SK-N-SH (cell line): ENCODE measurements around the gene ESYT1. TPM values are rescaled to one million over a fixed set of nuclear protein-coding genes. Genes with fewer than 3 reads are reported as not detected.

ENCODE experiments used
- CTCF ChIA-PET: fragments of 300-600, 350-600 bp; formaldehyde crosslinking; extraction: SDS; loops from one replicate; lab custom pipeline; 2021; lab: Yijun Ruan, JAX
- POLR2A ChIA-PET: fragments of 350-600 bp; sonication (Branson Sonifier 250); formaldehyde crosslinking; extraction: SDS; loops from one replicate; lab custom pipeline; 2020; ENCODE audit warnings: antibody characterized with exemption, inconsistent platforms; lab: Yijun Ruan, JAX
- DNase-seq: peaks from one replicate; pipeline ENCODE4 v3.0.0; 2012
- H2AFZ ChIP-seq: fragments of 200-600 bp; sonication (generic); 2 replicates; pipeline ENCODE4 v1.8.1; 2016; ENCODE audit warnings: antibody characterized with exemption, mild to moderate bottlenecking, low read depth
- H3F3A ChIP-seq: fragments of 200-600 bp; sonication (generic); replicated peaks from 2 replicates; pipeline ENCODE3; 2016; ENCODE audit warnings: antibody characterized with exemption, mild to moderate bottlenecking; ENCODE audit not compliant: insufficient read depth
- H3K27ac ChIP-seq, 2 experiments: fragments of 200-500 bp in 1 of 2; fragments of 200-600 bp in 1 of 2; sonication (Bioruptor generic) in 1 of 2; sonication (generic), shearing (Covaris generic) in 1 of 2; 2 replicates each; pipeline versions ENCODE4 v1.5.1 to v1.6.1; 2014 to 2016; ENCODE audit warnings: low read depth in 2 of 2, inconsistent platforms in 1 of 2, low read length in 1 of 2, mild to moderate bottlenecking in 1 of 2, mixed read lengths in 1 of 2
- H3K27me3 ChIP-seq: fragments of 200-600 bp; sonication (generic), shearing (Covaris generic); 2 replicates; pipeline ENCODE4 v1.6.1; 2016; ENCODE audit warnings: mixed run types; ENCODE audit not compliant: insufficient read depth
- H3K36me3 ChIP-seq, 2 experiments: fragments of 200-500 bp in 1 of 2; fragments of 200-600 bp in 1 of 2; sonication (Bioruptor generic) in 1 of 2; sonication (generic) in 1 of 2; replicated peaks in 1 of 2; 2 replicates each; pipeline versions ENCODE3 to v1.5.1; 2014 to 2016; ENCODE audit warnings: low read length in 1 of 2, mild to moderate bottlenecking in 1 of 2; ENCODE audit not compliant: insufficient read depth in 2 of 2, control insufficient read depth in 1 of 2
- H3K4me1 ChIP-seq, 2 experiments: fragments of 200-500 bp in 1 of 2; fragments of 200-600 bp in 1 of 2; sonication (Bioruptor generic) in 1 of 2; sonication (generic), shearing (Covaris generic) in 1 of 2; 2 replicates each; pipeline versions ENCODE4 v1.5.1 to v1.6.1; 2014 to 2016; ENCODE audit warnings: low read depth in 1 of 2, low read length in 1 of 2, mixed run types in 1 of 2; ENCODE audit not compliant: insufficient read depth in 2 of 2, control insufficient read depth in 1 of 2
- H3K4me2 ChIP-seq: fragments of 200-600 bp; sonication (generic), shearing (Covaris generic); 2 replicates; pipeline ENCODE4 v1.6.1; 2017; ENCODE audit warnings: mixed run types
- H3K4me3 ChIP-seq, 2 experiments: fragments of 200-500 bp in 1 of 2; fragments of 200-600 bp in 1 of 2; sonication (Bioruptor generic) in 1 of 2; sonication (generic), shearing (Covaris generic) in 1 of 2; 2 replicates each; pipeline versions ENCODE4 v1.5.1 to v1.8.1; 2014 to 2016; ENCODE audit warnings: low read depth in 2 of 2, inconsistent platforms in 1 of 2, low read length in 1 of 2, mild to moderate bottlenecking in 1 of 2, mixed read lengths in 1 of 2, moderate library complexity in 1 of 2
- H3K79me2 ChIP-seq: fragments of 200-600 bp; sonication (generic); 2 replicates; pipeline ENCODE4 v1.8.1; 2017; ENCODE audit warnings: mild to moderate bottlenecking; ENCODE audit not compliant: insufficient read depth
- H3K9ac ChIP-seq: fragments of 200-600 bp; sonication (generic); 2 replicates; pipeline ENCODE4 v1.6.1; 2017; ENCODE audit warnings: mixed run types
- H3K9me2 ChIP-seq: fragments of 200-600 bp; sonication (generic); 2 replicates; pipeline ENCODE4 v1.6.1; 2017; ENCODE audit warnings: mixed run types
- H3K9me3 ChIP-seq: fragments of 200-600 bp; sonication (generic); 2 replicates; pipeline ENCODE4 v1.6.1; 2017; ENCODE audit warnings: mixed run types, mild to moderate bottlenecking, moderate library complexity
- H4K20me1 ChIP-seq: fragments of 200-600 bp; sonication (generic); 2 replicates; pipeline ENCODE4 v1.6.1; 2017; ENCODE audit warnings: mild to moderate bottlenecking, mixed run types; ENCODE audit not compliant: insufficient read depth
- ELF1 ChIP-seq: IDR thresholded peaks from 2 replicates; pipeline ENCODE4 v1.4.0; 2012
- EP300 ChIP-seq, 2 experiments: IDR thresholded peaks; 2 replicates each; pipeline versions ENCODE4 v1.4.0 to v1.6.1; 2012; ENCODE audit warnings: borderline replicate concordance in 1 of 2, low read depth in 1 of 2, low read length in 1 of 2
- GABPA ChIP-seq: IDR thresholded peaks from 2 replicates; pipeline ENCODE4 v1.4.0; 2012; ENCODE audit warnings: low read depth, mild to moderate bottlenecking
- GATA2 ChIP-seq: sonication (generic); formaldehyde crosslinking; IDR thresholded peaks from 2 replicates; pipeline ENCODE4 v1.5.0; 2020; ENCODE audit warnings: mild to moderate bottlenecking, missing genetic modification reagents
- MEF2A ChIP-seq: IDR thresholded peaks from 2 replicates; pipeline ENCODE4 v1.4.0; 2012; ENCODE audit warnings: low read depth, borderline replicate concordance
- MXI1 ChIP-seq: IDR thresholded peaks from 2 replicates; pipeline ENCODE4 v1.6.1; 2012; ENCODE audit warnings: mild to moderate bottlenecking, low read depth, low read length, improper control_type of control experiment
- RXRA ChIP-seq: IDR thresholded peaks from 2 replicates; pipeline ENCODE4 v1.4.0; 2012; ENCODE audit warnings: low read depth, mild to moderate bottlenecking, borderline replicate concordance
- TCF12 ChIP-seq: IDR thresholded peaks from 2 replicates; pipeline ENCODE4 v1.4.0; 2012
- YY1 ChIP-seq: IDR thresholded peaks from 2 replicates; pipeline ENCODE4 v1.4.0; 2012; ENCODE audit warnings: low read depth, mild to moderate bottlenecking
- WGBS: methylation state at CpG from one replicate; pipeline ENCODE4 v1.1.6; 2017; ENCODE audit warnings: low lambda C conversion rate; 5-methylcytosine and 5-hydroxymethylcytosine counted together
- polyA plus RNA-seq, 3 experiments: library from polyadenylated mRNA; depleted of rRNA; stranded (reverse); fragments of >200 nt; gene quantifications; 2 replicates each; pipeline ENCODE4 v1.2.3, GENCODE V29; 2012
- TF ChIP-seq, protein P1 (sequence below): IDR thresholded peaks from 2 replicates; pipeline ENCODE4 v1.4.0; 2012; ENCODE audit warnings: low read depth, borderline replicate concordance
- TF ChIP-seq, protein P2 (sequence below): fragments of 200-600 bp; sonication (generic); IDR thresholded peaks from 2 replicates; pipeline ENCODE4 v1.6.1; 2017; ENCODE audit warnings: antibody characterized with exemption, mild to moderate bottlenecking, moderate library complexity

Gene ESYT1
- polyA plus RNA-seq, 1 of the 3 experiments (the other 2 are of a cell fraction), result 132 TPM

DNA sequence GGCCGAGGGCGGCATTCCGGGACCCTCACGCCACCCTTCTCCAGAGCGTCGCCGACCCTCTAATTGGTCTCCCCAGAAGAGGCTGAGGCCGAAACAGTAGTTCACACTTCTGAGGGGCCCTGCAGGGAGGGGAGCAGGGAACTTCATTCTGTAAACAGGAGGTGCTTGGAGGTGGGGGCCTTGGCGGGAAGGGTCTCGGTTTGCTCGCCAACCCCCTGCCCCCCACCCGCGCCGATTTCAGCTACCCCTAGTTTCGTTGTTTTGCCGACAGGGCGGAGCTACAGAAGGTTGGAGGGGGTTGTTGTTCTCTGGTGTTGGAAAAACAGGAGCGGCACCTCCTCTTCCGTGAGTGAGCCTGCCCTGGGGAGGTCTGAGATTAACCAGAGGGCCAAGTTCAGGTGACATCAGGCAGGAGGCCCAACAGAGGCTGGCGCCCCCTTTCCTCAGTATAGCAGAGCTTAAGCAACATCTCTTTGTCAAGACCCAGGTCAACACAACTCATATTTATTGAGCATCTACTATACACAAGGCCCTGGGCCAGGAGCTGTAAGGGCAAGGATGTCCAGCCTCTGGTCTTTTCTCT is 47.4 kb upstream of the ESYT1 start:
- no peaks in the 10 kb centered on the region for H4K20me1 ChIP-seq
- no peaks in the 10 kb centered on the region for H3K27me3 ChIP-seq
- POLR2A ChIA-PET, result interaction anchor here (3.2 kb wide), 1 partner anchor 24 kb away, joined by 15 read pairs; the partner anchor contains the start of gene PA2G4
- CTCF ChIA-PET, result interaction anchor here (0.8 to 3.4 kb wide), 11 partner anchors 9 to 442 kb away, joined by 3 to 13 read pairs (median 4); partner anchors contain the start of genes PA2G4, SMARCC2 and ZC3H10
- no peaks in the 10 kb centered on the region for H3K9me3 ChIP-seq
- no peaks in the 10 kb centered on the region for H3K79me2 ChIP-seq
- no peak for TF ChIP-seq TCF12
- no peak for TF ChIP-seq RXRA
- TF ChIP-seq ELF1, result no peak
- no peak for TF ChIP-seq EP300 (IDR thresholded peaks at IDR 0.05; ENCODE audit: borderline replicate concordance in 1 of 2, low read depth in 1 of 2, low read length in 1 of 2)
- TF ChIP-seq, protein P1, sequence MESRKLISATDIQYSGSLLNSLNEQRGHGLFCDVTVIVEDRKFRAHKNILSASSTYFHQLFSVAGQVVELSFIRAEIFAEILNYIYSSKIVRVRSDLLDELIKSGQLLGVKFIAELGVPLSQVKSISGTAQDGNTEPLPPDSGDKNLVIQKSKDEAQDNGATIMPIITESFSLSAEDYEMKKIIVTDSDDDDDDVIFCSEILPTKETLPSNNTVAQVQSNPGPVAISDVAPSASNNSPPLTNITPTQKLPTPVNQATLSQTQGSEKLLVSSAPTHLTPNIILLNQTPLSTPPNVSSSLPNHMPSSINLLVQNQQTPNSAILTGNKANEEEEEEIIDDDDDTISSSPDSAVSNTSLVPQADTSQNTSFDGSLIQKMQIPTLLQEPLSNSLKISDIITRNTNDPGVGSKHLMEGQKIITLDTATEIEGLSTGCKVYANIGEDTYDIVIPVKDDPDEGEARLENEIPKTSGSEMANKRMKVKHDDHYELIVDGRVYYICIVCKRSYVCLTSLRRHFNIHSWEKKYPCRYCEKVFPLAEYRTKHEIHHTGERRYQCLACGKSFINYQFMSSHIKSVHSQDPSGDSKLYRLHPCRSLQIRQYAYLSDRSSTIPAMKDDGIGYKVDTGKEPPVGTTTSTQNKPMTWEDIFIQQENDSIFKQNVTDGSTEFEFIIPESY, result no peak
- no peak for TF ChIP-seq YY1
- TF ChIP-seq GATA2 (CRISPR knock-in tag), result no peak
- no peak for TF ChIP-seq MXI1
- TF ChIP-seq MEF2A, result no peak
- no peak for TF ChIP-seq GABPA
- peaks cover 0 to 6% of the 10 kb centered on the region in 2 experiments; a peak in 1 of 4 replicates for H3K4me1 ChIP-seq
- no peak overlapping the region for H3K9ac ChIP-seq
- H3K9me2 ChIP-seq, result no peaks in the 10 kb centered on the region
- peak overlapping the region; percentile 53 to 71; a peak in 2 of 4 replicates for H3K4me3 ChIP-seq
- H3K4me2 ChIP-seq, result peak overlapping the region; percentile 97
- H3K36me3 ChIP-seq, result no peaks in the 10 kb centered on the region
- H3K27ac ChIP-seq, result no peak overlapping the region
- peaks cover 12% of the 10 kb centered on the region for H3F3A ChIP-seq
- peak overlapping the region; percentile 94; the same call in 1 of the 2 replicates for H2AFZ ChIP-seq
- no peak for DNase-seq
- WGBS, result 72% methylated on average over 11 of the region's 20 CpGs

DNA sequence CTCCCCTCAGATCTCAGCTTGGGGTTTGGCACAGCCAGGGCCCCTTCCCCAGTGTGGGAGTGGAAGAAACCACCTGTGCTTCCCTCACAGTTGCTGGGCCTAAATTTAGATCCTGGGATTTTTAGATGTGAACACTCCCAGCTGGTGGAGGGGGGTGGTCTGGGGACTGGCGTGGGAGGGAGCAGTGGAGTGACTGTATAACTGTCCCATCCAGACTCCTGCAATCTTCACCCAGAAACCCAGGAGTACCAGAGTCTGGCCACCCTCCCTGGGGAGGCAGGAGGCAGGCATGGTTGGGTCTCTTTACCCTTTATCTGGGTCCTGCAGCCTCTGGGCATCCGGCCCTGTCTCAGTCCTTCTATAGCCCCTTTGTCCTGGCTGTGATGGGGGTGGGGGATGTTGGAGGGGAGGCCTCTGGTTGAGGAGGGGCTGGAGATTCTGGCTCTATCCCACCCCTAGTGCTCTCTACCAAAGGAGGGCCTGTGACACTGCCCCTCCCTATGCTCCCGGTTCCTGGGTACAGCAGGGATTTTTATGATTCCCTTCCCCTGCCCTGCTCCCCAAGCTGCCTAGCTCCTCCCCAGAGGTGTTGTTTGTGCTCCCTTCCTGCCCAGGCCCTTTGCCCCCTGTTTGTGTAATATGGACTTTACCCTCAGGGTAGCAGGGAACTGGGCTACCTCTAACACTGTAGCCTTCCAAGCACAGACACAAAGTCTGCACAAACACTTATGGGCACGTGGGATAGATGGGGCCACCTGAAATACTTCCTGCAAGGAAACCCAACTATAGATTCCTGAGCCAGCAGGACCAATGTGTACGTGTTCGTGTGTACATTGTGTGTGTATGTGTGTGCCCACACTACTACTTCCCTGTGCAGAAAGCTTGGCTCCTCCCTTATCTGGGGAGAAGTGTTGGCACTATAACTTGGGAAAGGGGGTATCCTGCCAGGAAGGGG is 46.4 kb upstream of the ESYT1 start:
- H3K9ac ChIP-seq, result no peak overlapping the region
- H3K9me3 ChIP-seq, result no peaks in the 10 kb centered on the region
- no peaks in the 10 kb centered on the region for H3K27me3 ChIP-seq
- DNase-seq, result no peak
- no peaks in the 10 kb centered on the region for H3K79me2 ChIP-seq
- peaks cover 12% of the 10 kb centered on the region for H3F3A ChIP-seq
- CTCF ChIA-PET, result interaction anchor here (0.6 to 3.4 kb wide), 8 partner anchors 8 to 142 kb away, joined by 3 to 13 read pairs (median 4); partner anchors contain the start of genes PA2G4 and ZC3H10
- POLR2A ChIA-PET, result interaction anchor here (1.0 to 3.2 kb wide), 2 partner anchors 23 kb away, joined by 3 to 15 read pairs; partner anchors contain the start of gene PA2G4
- no peak overlapping the region for H3K4me2 ChIP-seq
- no peaks in the 10 kb centered on the region for H3K36me3 ChIP-seq
- H4K20me1 ChIP-seq, result no peaks in the 10 kb centered on the region
- H3K4me1 ChIP-seq, result peaks cover 0 to 6% of the 10 kb centered on the region in 2 experiments; a peak in 1 of 4 replicates
- TF ChIP-seq, protein P2, sequence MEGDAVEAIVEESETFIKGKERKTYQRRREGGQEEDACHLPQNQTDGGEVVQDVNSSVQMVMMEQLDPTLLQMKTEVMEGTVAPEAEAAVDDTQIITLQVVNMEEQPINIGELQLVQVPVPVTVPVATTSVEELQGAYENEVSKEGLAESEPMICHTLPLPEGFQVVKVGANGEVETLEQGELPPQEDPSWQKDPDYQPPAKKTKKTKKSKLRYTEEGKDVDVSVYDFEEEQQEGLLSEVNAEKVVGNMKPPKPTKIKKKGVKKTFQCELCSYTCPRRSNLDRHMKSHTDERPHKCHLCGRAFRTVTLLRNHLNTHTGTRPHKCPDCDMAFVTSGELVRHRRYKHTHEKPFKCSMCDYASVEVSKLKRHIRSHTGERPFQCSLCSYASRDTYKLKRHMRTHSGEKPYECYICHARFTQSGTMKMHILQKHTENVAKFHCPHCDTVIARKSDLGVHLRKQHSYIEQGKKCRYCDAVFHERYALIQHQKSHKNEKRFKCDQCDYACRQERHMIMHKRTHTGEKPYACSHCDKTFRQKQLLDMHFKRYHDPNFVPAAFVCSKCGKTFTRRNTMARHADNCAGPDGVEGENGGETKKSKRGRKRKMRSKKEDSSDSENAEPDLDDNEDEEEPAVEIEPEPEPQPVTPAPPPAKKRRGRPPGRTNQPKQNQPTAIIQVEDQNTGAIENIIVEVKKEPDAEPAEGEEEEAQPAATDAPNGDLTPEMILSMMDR, result no peak
- TF ChIP-seq YY1, result no peak
- TF ChIP-seq, all 33 proteins: peak for 0
- Histone ChIP-seq H2AFZ (no peak overlapping the region), H3K4me3 (no peak overlapping the region), H3K9me2 (no peaks in the 10 kb centered on the region), H3K27ac (no peak overlapping the region)
- WGBS, result 83% methylated on average over 6 of the region's 6 CpGs
